GM19438 (cell line): ENCODE measurements around the gene SMARCD2.
"Not testable (repeated sequence)": the region's sequence is repeated elsewhere in the genome, so short reads cannot be mapped to it uniquely, and the experiment has no call there.

ENCODE experiments used
- ATAC-seq: cut with Tn5 transposase; IDR thresholded peaks from one replicate; pipeline ENCODE4 v1.9.1; 2021; ENCODE audit warnings: low read depth; ENCODE audit not compliant: unreplicated experiment

The SMARCD2 gene

GRCh38 chr17:63816123-63816522, 26.4 kb downstream of the SMARCD2 start:
- no peak for ATAC-seq

- no peak for ATAC-seq
Measured at GRCh38 chr17:63809970-63810369, 32.5 kb downstream of the SMARCD2 start.

- no peak for ATAC-seq
Measured at GRCh38 chr17:63805591-63805990, 36.9 kb downstream of the SMARCD2 start.

GRCh38 chr17:63804328-63804727, 38.2 kb downstream of the SMARCD2 start:
- no peak for ATAC-seq

- ATAC-seq = no peak
Measured at GRCh38 chr17:63800783-63801182, 41.7 kb downstream of the SMARCD2 start.

- ATAC-seq = no peak
Measured at GRCh38 chr17:63798572-63799106, 43.8 kb downstream of the SMARCD2 start.

GRCh38 chr17:63796375-63796774, 46.1 kb downstream of the SMARCD2 start:
- ATAC-seq = not testable (repeated sequence)

- ATAC-seq = no peak
Measured at GRCh38 chr17:63792055-63792729, 50.3 kb downstream of the SMARCD2 start.

- no peak for ATAC-seq
Measured at GRCh38 chr17:63790057-63790456, 52.4 kb downstream of the SMARCD2 start.

- ATAC-seq = no peak
Measured at GRCh38 chr17:63786971-63787711, 55.3 kb downstream of the SMARCD2 start.

- no peak for ATAC-seq
Measured at GRCh38 chr17:63786117-63786516, 56.4 kb downstream of the SMARCD2 start.

GRCh38 chr17:63785556-63785955, 56.9 kb downstream of the SMARCD2 start:
- ATAC-seq = no peak

GRCh38 chr17:63783522-63783921, 59.0 kb downstream of the SMARCD2 start:
- no peak for ATAC-seq
